B cell (primary cell): Measurements from ENCODE around the gene UTS2B. TPM values are rescaled to one million over a fixed set of nuclear protein-coding genes. Genes with fewer than 3 reads are reported as not detected.

Experiments
- ATAC-seq: fragments of 200-7000 bp; cut with Tn5 transposase; one replicate; pipeline ENCODE4 v1.10.0; 2021; ENCODE audit warnings: low read depth, mild to moderate bottlenecking, moderate number of reproducible peaks, moderate library complexity
- CTCF ChIA-PET: fragments of 350-600 bp; sonication (Branson Sonifier 250); formaldehyde crosslinking; loops from one replicate; lab custom pipeline; 2021; ENCODE audit warnings: antibody characterized with exemption, inconsistent platforms; lab: Charles Lee
- POLR2A ChIA-PET: fragments of 350-600 bp; sonication (Branson Sonifier 250); formaldehyde crosslinking; loops from one replicate; lab custom pipeline; 2021; ENCODE audit warnings: antibody characterized with exemption; lab: Charles Lee
- DNase-seq: peaks from one replicate; pipeline ENCODE4 v3.0.0; 2013
- H2AFZ ChIP-seq: 2 replicates; pipeline ENCODE4 v1.6.1; 2012; ENCODE audit warnings: mild to moderate bottlenecking, low read depth, low read length; ENCODE audit not compliant: insufficient read depth, poor library complexity, severe bottlenecking
- H3K27ac ChIP-seq, 2 donors: 1 replicate in 1 of 2; 2 replicates in 1 of 2; pipeline ENCODE4 v1.5.1; 2012 to 2013; ENCODE audit warnings: low read length in 2 of 2, mild to moderate bottlenecking in 2 of 2, moderate library complexity in 1 of 2
- H3K27me3 ChIP-seq, 4 experiments: fragments of 200-600 bp in 1 of 4; sonication (generic) in 1 of 4; replicated peaks in 1 of 4; 1 replicate in 2 of 4; 2 replicates in 2 of 4; pipeline versions ENCODE4 v1.6.1 to v1.7.0; 2013 to 2016; ENCODE audit warnings: low read length in 3 of 4, mild to moderate bottlenecking in 2 of 4, mixed read lengths in 1 of 4, moderate library complexity in 1 of 4; ENCODE audit not compliant: insufficient read depth in 4 of 4, control insufficient read depth in 3 of 4; ENCODE audit errors: control extremely low read depth in 1 of 4
- H3K36me3 ChIP-seq, 2 experiments: replicated peaks in 1 of 2; 1 replicate in 1 of 2; 2 replicates in 1 of 2; pipeline versions ENCODE4 v1.6.1 to v1.7.1; 2013; ENCODE audit warnings: low read length in 1 of 2; ENCODE audit not compliant: insufficient read depth in 2 of 2, control insufficient read depth in 1 of 2; ENCODE audit errors: control extremely low read depth in 1 of 2, extremely low read depth in 1 of 2
- H3K4me1 ChIP-seq, 2 donors: fragments of 200-600 bp in 1 of 2; sonication (generic) in 1 of 2; 1 replicate in 1 of 2; 2 replicates in 1 of 2; pipeline versions ENCODE4 v1.5.1 to v1.6.1; 2013 to 2017; ENCODE audit warnings: low read length in 2 of 2; ENCODE audit not compliant: control insufficient read depth in 2 of 2, insufficient read depth in 2 of 2
- H3K4me2 ChIP-seq: replicated peaks from 2 replicates; pipeline ENCODE3; 2012; ENCODE audit warnings: mild to moderate bottlenecking, low read depth, low read length; ENCODE audit not compliant: poor library complexity, severe bottlenecking
- H3K4me3 ChIP-seq, 5 experiments: fragments of 200-600 bp in 1 of 5; sonication (generic) in 1 of 5; 1 replicate in 3 of 5; 2 replicates in 2 of 5; pipeline versions ENCODE4 v1.5.1 to v1.7.0; 2011 to 2016; ENCODE audit warnings: low read length in 4 of 5, mild to moderate bottlenecking in 4 of 5, low read depth in 2 of 5, control low read depth in 1 of 5, moderate library complexity in 1 of 5; ENCODE audit not compliant: insufficient read depth in 1 of 5; ENCODE audit errors: control extremely low read depth in 1 of 5, extremely low read depth in 1 of 5
- H3K79me2 ChIP-seq: fragments of 200-600 bp; sonication (generic); one replicate; pipeline ENCODE4 v1.6.0; 2016; ENCODE audit warnings: low read length; ENCODE audit not compliant: control insufficient read depth, insufficient read depth
- H3K9ac ChIP-seq: fragments of 200-600 bp; sonication (generic); 2 replicates; pipeline ENCODE4 v1.6.1; 2017; ENCODE audit warnings: mild to moderate bottlenecking, low read length, moderate library complexity
- H3K9me3 ChIP-seq, 3 donors: one replicate each; pipeline versions ENCODE4 v1.6.1 to v1.7.1; 2013; ENCODE audit warnings: low read length in 2 of 3; ENCODE audit not compliant: control insufficient read depth in 2 of 3, insufficient read depth in 1 of 3; ENCODE audit errors: control extremely low read depth in 1 of 3
- H4K20me1 ChIP-seq: 2 replicates; pipeline ENCODE4 v1.6.0; 2012; ENCODE audit warnings: mild to moderate bottlenecking, low read length; ENCODE audit not compliant: insufficient read depth, control insufficient read depth, poor library complexity, severe bottlenecking
- H3K27ac Mint-ChIP-seq: one replicate; pipeline ENCODE4 v1.8.0; 2021; ENCODE audit warnings: mixed read lengths
- H3K27me3 Mint-ChIP-seq: one replicate; pipeline ENCODE4 v1.8.0; 2021; ENCODE audit warnings: mixed read lengths
- H3K4me1 Mint-ChIP-seq: one replicate; pipeline ENCODE4 v1.8.0; 2021; ENCODE audit warnings: mixed read lengths
- H3K4me3 Mint-ChIP-seq: one replicate; pipeline ENCODE4 v1.8.0; 2021; ENCODE audit warnings: mixed read lengths
- H3K9me3 Mint-ChIP-seq: one replicate; pipeline ENCODE4 v1.8.0; 2022; ENCODE audit warnings: mixed read lengths; ENCODE audit not compliant: insufficient read depth
- EZH2 ChIP-seq: IDR thresholded peaks from 2 replicates; pipeline ENCODE4 v1.6.1; 2012; ENCODE audit warnings: borderline replicate concordance, low read depth, mild to moderate bottlenecking, moderate library complexity, low read length; ENCODE audit not compliant: insufficient read depth, poor library complexity, severe bottlenecking
- WGBS: methylation state at CpG from one replicate; pipeline ENCODE4 v1.1.5; 2013; ENCODE audit warnings: missing lambda C conversion rate; ENCODE audit not compliant: insufficient coverage; 5-methylcytosine and 5-hydroxymethylcytosine counted together
- intact Hi-C: fragments of 100-400 bp; cut with micrococcal nuclease; formaldehyde crosslinking; loops from one replicate; pipeline ENCODE4 v1.10.0; 2022
- polyA plus RNA-seq: library from polyadenylated mRNA; depleted of rRNA; stranded (reverse); fragments of >200 nt; gene quantifications from 2 replicates; pipeline ENCODE4 v1.2.3, GENCODE V29; 2012
- total RNA-seq, 2 donors: library from RNA; stranded (reverse); fragments of 120-200 nt in 1 of 2; gene quantifications; 1 replicate in 1 of 2; 2 replicates in 1 of 2; pipeline versions ENCODE4 v1.2.3 to v1.2.4, GENCODE V29; 2013 to 2022
- TF ChIP-seq, protein P1 (sequence below): fragments of 200-600 bp; IDR thresholded peaks from one replicate; pipeline ENCODE4 v1.8.0; 2022; ENCODE audit warnings: antibody characterized with exemption, mild to moderate bottlenecking

UTS2B gene
- total and polyA plus RNA-seq, 2 donors (not counting 1 experiment from before 2014, with no cell fraction given): 1.8 to 2.0 TPM

GRCh38 chr3:191343913-191344312 lies 13.6 kb upstream of the UTS2B start:
- peaks cover 89% of the 10 kb centered on the region for H3K4me1 Mint-ChIP-seq

DNA sequence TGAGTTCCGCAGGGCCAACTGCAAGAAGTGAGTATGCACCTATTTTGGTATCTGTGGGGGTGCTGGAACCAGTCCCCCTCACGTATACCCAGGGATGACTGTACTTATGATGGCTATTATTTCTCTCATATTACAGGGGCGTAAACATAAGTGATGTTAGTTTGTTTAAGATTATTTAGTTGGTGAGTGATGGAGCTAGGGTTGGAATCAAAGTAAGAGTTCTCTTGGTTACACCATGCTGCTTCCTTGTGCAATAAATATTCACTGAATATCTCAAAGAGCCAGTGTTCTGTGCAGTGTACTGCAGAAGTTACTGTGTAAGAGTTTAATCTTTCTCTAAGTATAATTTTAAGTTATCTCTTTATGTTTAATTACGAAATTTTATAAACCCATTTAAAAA lies 12.8 kb upstream of the UTS2B start:
- Histone ChIP-seq H3K9me3 (no peaks in the 10 kb centered on the region), H3K9ac (no peak overlapping the region), H3K4me2 (no peak overlapping the region), H3K27ac (no peak overlapping the region), H3K4me3 (no peak overlapping the region), H3K27me3 (no peaks in the 10 kb centered on the region), H2AFZ (no peak overlapping the region), H3K79me2 (peaks cover 100% of the 10 kb centered on the region), H4K20me1 (peaks cover 35% of the 10 kb centered on the region), H3K36me3 (peaks cover 3 to 5% of the 10 kb centered on the region in 2 experiments), H3K4me1 (peaks cover 30 to 67% of the 10 kb centered on the region in 2 donors)
- no peaks in the 10 kb centered on the region for H3K27me3 Mint-ChIP-seq
- H3K4me1 Mint-ChIP-seq: peaks cover 88% of the 10 kb centered on the region
- H3K27ac Mint-ChIP-seq: peak overlapping the region; percentile 60
- POLR2A ChIA-PET: no interaction called here
- intact Hi-C loops: loop anchor here (2.0 kb wide), 1 partner anchor 14 kb away; no protein-coding TSS in a partner anchor
- CTCF ChIA-PET: no interaction called here
- peak overlapping the region; percentile 11 for H3K4me3 Mint-ChIP-seq
- DNase-seq (no peak), ATAC-seq (no peak)
- H3K9me3 Mint-ChIP-seq: no peaks in the 10 kb centered on the region
- WGBS: no CpG with 5 or more reads among the region's 4 CpGs
- TF ChIP-seq EZH2: no peak
- TF ChIP-seq, protein P1, sequence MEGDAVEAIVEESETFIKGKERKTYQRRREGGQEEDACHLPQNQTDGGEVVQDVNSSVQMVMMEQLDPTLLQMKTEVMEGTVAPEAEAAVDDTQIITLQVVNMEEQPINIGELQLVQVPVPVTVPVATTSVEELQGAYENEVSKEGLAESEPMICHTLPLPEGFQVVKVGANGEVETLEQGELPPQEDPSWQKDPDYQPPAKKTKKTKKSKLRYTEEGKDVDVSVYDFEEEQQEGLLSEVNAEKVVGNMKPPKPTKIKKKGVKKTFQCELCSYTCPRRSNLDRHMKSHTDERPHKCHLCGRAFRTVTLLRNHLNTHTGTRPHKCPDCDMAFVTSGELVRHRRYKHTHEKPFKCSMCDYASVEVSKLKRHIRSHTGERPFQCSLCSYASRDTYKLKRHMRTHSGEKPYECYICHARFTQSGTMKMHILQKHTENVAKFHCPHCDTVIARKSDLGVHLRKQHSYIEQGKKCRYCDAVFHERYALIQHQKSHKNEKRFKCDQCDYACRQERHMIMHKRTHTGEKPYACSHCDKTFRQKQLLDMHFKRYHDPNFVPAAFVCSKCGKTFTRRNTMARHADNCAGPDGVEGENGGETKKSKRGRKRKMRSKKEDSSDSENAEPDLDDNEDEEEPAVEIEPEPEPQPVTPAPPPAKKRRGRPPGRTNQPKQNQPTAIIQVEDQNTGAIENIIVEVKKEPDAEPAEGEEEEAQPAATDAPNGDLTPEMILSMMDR: no peak

More at GRCh38 chr3:191343913-191344312, 13.6 kb upstream of the UTS2B start:
- Histone ChIP-seq H2AFZ (no peak overlapping the region), H3K27ac (peak overlapping the region in 1 of 2 donors; percentile 17), H4K20me1 (peaks cover 35% of the 10 kb centered on the region), H3K27me3 (no peaks in the 10 kb centered on the region), H3K4me1 (peaks cover 25 to 66% of the 10 kb centered on the region in 2 donors), H3K9me3 (no peaks in the 10 kb centered on the region), H3K79me2 (peaks cover 100% of the 10 kb centered on the region), H3K4me3 (no peak overlapping the region), H3K4me2 (no peak overlapping the region), H3K36me3 (peaks cover 3 to 5% of the 10 kb centered on the region in 2 experiments), H3K9ac (no peak overlapping the region)
- no peak for TF ChIP-seq EZH2
- TF ChIP-seq, protein P1: no peak
- Mint-ChIP-seq H3K27me3 (no peaks in the 10 kb centered on the region), H3K9me3 (no peaks in the 10 kb centered on the region), H3K27ac (peak overlapping the region; percentile 33), H3K4me3 (peak overlapping the region; percentile 18)
- WGBS: 87% methylated on average over 2 of the region's 5 CpGs
- intact Hi-C loops: loop anchor here (2.0 kb wide), 1 partner anchor 13 kb away; no protein-coding TSS in a partner anchor
- DNase-seq (no peak), ATAC-seq (no peak)
- POLR2A ChIA-PET: no interaction called here
- CTCF ChIA-PET: interaction anchor here (1.0 kb wide), 1 partner anchor 22 kb away, joined by 3 read pairs; no protein-coding TSS in a partner anchor
